ELR (cell line): Measurements from ENCODE around the gene NET1.
A peak's percentile ranks its signal among the peaks of the same experiment; 100 is the strongest.

Source experiments
- DNase-seq: peaks from one replicate; pipeline ENCODE4 v3.0.0-alpha.2; 2015; ENCODE audit warnings: low read depth

Gene NET1

GRCh38 chr10:5443429-5443828, 31.1 kb downstream of the NET1 start:
- DNase-seq = no peak

- DNase-seq = no peak
Measured at GRCh38 chr10:5445006-5445405, 32.6 kb downstream of the NET1 start.

GRCh38 chr10:5446390-5446926, 34.1 kb downstream of the NET1 start:
- DNase-seq = peak; percentile 92

- DNase-seq = peak; percentile 64
Measured at GRCh38 chr10:5447056-5447455, 34.7 kb downstream of the NET1 start.

GRCh38 chr10:5447611-5448071, 35.3 kb downstream of the NET1 start:
- DNase-seq = peak; percentile 59

GRCh38 chr10:5448333-5449001, 36.1 kb downstream of the NET1 start:
- DNase-seq = no peak

- DNase-seq = peak; percentile 38
Measured at GRCh38 chr10:5449227-5449626, 36.9 kb downstream of the NET1 start.

- peak; percentile 92 for DNase-seq
Measured at GRCh38 chr10:5449823-5450222, 37.5 kb downstream of the NET1 start.

GRCh38 chr10:5450605-5451384, 38.4 kb downstream of the NET1 start:
- DNase-seq = peak; percentile 52

- no peak for DNase-seq
Measured at GRCh38 chr10:5453749-5454489, 41.6 kb downstream of the NET1 start.

GRCh38 chr10:5456563-5456962, 44.2 kb downstream of the NET1 start:
- no peak for DNase-seq

- DNase-seq = no peak
Measured at GRCh38 chr10:5457741-5458140, 45.4 kb downstream of the NET1 start.

- DNase-seq = no peak
Measured at GRCh38 chr10:5458425-5458824, 46.1 kb downstream of the NET1 start.

- DNase-seq = no peak
Measured at GRCh38 chr10:5458949-5459747, 46.8 kb downstream of the NET1 start.

GRCh38 chr10:5460468-5461202, 48.3 kb downstream of the NET1 start:
- no peak for DNase-seq

GRCh38 chr10:5461203-5461588, 48.8 kb downstream of the NET1 start:
- DNase-seq = no peak

GRCh38 chr10:5461914-5462840, 49.8 kb downstream of the NET1 start:
- no peak for DNase-seq

GRCh38 chr10:5462841-5463293, 50.5 kb downstream of the NET1 start:
- DNase-seq = no peak

GRCh38 chr10:5464546-5464945, 52.2 kb downstream of the NET1 start:
- no peak for DNase-seq

- no peak for DNase-seq
Measured at GRCh38 chr10:5465976-5466450, 53.7 kb downstream of the NET1 start.
